Glomerular visceral epithelial cell (primary cell): Measurements from ENCODE around the gene TUB.
A peak's percentile ranks its signal among the peaks of the same experiment; 100 is the strongest.

Experiments used
- DNase-seq: peaks from one replicate; pipeline ENCODE4 v3.0.0-alpha.2; 2016; ENCODE audit errors: extremely low spot score

Gene TUB

DNA sequence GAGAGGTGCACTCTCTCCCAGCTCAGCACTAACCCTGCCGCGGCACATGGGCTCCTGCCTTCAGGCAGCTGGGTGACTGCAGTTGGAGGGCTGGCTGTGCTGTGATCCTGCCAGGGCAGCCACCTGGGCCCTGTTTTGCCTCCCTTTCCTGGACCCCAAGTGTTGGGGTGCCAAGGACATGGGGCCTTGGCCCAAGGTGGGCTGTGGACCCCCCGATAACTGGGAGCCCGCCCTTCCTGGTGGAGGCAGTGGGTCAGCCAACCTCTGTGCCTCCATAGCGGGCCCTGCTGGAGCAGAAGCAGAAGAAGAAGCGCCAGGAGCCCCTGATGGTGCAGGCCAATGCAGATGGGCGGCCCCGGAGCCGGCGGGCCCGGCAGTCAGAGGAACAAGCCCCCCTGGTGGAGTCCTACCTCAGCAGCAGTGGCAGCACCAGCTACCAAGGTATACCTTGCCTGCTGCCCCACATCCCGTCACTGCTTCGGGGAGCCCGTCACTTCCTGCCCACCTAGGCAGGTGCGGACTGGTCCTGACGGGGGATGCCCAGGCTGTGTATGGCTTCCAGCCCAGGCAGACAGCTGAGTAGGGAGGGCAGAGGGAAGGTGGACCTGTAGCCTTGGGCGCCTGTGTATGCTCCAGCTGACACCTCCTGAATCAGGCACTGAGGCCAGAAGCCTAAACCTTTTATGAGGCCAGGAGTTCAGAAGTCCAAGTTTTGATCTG is 8.9 kb downstream of the TUB start:
- DNase-seq, result no peak

DNA sequence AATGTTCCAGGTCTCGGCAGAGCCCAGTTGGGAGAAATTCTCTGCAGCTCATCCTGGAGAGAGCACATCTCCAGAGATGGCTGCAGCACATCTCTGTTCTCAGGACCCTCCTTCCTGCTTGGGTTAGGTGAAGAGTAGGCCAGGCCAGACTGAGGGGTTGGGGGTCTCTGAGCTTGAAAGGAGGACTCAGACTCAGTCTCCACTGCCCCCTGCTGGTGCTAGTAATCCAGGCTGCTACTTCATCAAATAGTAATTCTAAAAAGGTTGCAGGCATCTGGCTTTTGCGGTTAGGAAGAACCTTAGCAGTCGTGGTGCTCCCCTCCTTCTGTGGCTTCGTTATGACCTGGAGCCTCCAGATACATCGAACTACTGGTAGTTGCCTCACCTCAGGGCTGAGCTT is 9.7 kb downstream of the TUB start:
- no peak for DNase-seq

DNA sequence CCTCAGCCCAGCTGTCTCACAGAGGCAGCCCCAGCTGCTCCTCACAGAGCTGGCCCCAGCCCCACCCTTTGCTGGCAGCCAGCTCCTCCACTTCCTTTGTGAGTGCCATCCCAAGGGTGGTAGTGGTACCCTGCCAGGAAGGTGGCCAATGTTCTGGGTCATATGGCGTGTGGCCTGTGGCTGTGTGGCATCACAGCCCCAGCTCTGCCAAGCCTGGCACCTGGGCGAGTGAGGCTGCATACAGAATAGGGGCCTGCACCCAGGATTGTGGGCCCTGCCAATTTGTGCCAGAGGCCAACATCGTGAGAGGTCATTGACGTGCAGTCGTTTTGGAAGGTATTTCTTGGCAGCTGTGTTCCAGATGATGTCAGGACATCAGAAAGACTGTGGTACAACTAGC is 10.7 kb downstream of the TUB start:
- DNase-seq, result no peak

DNA sequence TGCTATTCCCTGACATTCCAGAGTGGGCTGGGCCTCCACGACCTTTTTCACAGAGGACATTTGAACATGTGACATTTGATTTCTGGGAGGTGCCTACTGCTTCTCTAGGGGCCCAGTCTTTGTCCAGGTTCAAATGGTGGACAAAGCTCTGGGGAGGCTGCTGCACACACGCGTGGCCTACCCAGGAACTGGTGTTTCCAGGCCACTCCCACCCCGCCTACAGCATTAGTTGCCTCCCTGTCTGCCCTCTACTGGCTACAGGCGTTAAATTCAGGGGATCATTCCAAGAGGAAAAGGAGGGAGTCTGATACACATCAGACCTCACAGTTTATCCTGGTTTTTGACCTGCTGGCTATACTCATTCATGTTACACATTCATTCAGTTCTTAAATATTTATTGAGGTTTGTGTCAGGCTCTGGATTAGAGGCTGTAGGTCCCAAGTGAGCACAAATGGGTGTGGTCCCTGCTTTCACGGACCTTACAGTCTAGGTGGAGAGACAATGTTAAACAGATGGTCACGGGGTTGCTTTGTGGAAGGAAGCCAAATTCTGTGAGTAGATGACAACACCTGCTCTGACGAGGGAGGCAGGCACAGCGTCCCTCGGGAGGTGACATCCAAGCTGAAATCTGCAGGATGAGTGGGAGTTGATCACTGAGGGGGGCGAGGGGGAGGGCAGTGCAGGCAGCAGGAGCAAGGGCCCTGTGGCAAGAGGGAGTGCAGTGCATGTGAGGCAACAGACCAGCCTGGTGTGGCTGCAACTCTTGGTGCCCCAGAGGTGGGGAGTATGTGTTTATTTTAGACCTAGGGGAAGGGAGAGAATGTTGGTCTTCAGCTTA is 11.8 kb downstream of the TUB start:
- DNase-seq, result peak; percentile 60

DNA sequence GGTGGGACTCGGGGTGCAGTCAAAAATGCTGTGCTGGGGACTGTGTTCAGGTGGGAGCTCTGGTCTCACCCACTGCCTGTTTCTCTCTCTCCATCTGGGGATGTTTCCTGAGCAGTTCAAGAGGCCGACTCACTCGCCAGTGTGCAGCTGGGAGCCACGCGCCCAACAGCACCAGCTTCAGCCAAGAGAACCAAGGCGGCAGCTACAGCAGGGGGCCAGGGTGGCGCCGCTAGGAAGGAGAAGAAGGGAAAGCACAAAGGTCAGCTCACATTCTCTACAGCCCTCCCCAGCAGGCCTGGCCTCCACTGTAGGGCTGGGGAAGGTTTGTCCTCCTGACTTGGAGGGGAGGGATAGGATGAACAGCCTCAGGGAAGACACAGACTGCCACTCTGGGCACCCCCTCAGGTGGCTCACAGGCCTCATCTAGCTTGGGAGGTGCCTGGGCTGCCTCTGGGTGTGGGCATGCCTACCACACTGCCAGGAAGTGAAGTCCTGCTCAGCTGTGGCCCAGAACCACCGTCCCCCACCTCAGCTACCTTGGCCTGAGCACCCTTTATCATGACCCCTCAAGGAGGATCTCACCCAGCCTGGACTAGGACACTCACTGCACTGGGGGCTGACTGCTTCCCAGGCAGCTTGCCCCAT is 13.0 kb downstream of the TUB start:
- no peak for DNase-seq

DNA sequence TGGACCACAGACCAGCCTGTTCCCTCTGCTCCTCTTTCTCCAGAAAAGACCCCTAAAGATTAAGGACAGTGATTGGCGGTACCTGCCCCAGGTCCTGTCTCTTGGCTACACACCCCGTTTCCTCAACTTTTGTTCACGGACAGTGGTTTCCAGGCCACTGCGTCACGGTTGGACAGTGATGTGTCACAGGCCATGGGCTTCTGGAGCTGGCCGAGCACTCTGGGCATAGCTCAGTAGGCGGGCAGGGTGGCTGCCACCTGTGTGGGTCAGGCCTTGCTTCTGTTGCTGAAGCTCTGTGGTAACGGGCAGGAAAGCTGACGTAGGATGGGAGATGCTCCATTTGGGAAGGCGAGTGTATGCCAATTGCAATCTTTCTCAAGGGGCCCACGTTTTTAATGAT is 13.6 kb downstream of the TUB start:
- DNase-seq, result no peak

- no peak for DNase-seq
These were observed 14.4 kb downstream of the TUB start for GRCh38 chr11:8095371-8095770.

DNA sequence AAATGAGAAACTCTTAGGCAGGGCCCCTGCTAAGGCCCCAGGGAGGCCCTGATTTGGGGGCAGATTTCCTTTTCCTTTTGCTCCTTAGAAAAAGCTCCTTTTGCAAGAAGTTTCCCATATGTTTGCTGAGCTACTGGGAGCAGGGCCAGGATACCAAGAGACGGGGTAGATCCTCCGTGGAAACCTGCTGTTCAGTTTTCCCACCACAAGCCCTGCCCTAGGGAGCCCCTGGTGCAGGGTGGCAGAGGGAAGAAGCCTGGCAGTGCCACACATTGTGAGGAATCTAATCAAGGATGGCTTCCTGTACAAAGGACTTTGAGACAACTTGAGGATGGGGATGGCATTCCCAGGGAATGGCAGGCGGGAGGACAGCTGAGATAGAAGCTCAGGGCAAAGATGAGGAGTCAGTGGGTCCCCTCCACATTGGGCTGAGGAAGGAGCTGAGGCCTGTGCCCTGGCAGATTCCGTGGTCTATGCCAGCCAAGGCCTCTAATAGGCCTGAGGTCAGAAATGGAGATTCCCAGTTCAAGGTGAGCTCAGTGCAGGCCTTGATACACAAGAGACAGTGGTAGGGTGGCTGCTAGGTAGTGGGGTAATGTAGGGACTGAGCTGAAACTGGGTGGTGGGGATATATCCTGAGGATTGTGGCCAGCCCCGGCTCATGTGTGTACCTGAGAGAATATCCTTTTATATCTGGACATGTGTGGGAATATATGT is 15.0 kb downstream of the TUB start:
- no peak for DNase-seq

GRCh38 chr11:8096575-8096974 is 15.6 kb downstream of the TUB start:
- no peak for DNase-seq

GRCh38 chr11:8097062-8097461 is 16.1 kb downstream of the TUB start:
- no peak for DNase-seq

DNA sequence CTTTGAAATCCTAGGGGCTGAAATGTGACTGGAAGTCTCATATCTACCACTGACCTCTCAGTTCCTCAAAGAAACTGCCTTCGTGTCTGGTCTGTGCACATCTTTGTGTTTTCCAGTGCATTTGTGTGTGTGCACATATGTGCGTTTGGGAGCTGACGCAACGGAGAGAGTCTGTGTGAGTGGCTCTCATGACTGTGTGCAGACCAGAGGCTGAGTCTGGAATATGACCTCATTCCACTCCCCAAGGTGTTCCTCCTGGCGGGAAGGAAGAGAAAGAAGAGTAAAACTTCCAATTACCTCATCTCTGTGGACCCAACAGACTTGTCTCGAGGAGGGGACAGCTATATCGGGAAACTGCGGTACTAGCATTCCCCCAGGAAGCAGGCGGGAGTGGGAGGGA is 16.5 kb downstream of the TUB start:
- no peak for DNase-seq

DNA sequence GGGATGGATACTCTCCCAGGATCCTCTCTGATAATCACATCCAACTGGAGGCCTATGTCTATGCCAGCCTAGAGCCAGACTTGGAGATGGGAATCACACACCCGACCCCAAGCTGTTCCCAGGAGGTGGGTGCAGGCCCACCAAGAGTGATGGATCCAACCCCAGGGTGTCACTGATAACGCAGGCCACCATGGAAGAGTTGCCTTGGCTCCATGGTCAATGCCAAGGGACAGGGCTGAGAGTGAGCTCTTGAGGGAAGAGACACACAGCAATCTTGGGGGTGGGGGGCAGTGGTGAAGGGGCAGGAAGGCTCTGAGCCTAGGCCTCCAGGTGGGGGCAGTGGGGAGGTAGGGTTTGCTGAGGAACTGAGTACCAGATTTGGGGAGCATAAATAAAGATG is 16.9 kb downstream of the TUB start:
- DNase-seq, result no peak

DNA sequence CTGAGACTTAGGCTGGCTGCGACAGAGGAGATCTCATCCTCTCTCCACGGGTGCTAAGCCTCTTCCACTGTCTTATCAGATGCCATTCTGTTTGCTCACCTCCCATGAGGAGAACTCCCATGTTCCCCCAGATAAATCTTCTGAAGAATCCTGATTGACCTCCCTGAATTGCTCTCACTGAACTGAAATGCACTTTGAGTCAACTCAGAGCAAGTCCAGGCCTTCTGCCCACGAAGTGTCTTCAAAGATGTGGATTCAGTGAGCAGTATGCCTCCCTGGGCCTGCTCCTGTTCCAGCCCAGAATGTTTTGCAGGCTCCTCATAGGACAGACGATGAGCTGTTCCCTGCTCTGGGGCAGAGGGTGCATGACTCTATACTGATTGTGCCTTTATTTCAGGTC is 17.4 kb downstream of the TUB start:
- no peak for DNase-seq

DNA sequence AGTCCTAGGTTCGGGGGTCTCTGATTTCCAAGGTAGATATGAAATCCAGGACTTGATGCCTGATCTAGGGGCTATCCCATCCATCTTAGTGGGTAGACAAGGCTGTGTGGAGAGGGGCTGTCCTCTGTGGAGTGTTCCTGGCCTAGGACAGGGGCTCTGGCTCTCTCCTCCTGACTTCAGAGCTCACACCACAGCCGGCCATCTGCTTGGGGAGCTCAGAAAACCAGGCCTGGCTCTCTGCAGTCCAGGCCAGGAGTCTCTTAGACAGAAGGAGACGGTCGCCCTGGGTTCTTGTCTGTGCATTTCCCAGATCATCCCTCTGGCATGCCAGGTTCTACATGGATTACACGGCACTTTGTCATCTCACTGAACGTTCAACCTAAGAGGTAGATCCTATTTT is 17.9 kb downstream of the TUB start:
- DNase-seq, result no peak

- DNase-seq, result peak; percentile 71
These were observed 18.4 kb downstream of the TUB start for GRCh38 chr11:8099291-8099899.

- no peak for DNase-seq
These were observed 19.1 kb downstream of the TUB start for GRCh38 chr11:8100158-8100557.

DNA sequence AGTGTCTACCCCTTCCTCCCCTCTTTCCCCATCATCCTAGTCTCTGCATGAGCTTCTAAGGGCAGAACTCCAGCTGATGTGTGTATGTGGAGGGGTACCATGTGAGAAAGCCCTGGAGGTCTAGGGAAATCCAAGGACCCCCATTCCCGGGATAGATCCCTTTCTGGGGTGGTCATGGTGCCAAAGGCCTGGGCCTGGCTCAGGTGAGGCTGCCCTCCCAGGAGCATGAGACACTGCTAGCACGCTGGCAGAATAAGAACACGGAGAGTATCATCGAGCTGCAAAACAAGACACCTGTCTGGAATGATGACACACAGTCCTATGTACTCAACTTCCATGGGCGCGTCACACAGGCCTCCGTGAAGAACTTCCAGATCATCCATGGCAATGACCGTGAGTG is 19.6 kb downstream of the TUB start:
- no peak for DNase-seq

DNA sequence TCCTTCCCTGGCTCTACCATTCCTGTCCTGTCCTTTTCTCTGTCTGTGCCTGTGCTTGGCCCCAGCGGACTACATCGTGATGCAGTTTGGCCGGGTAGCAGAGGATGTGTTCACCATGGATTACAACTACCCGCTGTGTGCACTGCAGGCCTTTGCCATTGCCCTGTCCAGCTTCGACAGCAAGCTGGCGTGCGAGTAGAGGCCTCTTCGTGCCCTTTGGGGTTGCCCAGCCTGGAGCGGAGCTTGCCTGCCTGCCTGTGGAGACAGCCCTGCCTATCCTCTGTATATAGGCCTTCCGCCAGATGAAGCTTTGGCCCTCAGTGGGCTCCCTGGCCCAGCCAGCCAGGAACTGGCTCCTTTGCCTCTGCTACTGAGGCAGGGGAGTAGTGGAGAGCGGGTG is 20.4 kb downstream of the TUB start:
- DNase-seq, result no peak

- no peak for DNase-seq
These were observed 21.4 kb downstream of the TUB start for GRCh38 chr11:8102296-8102915.

- no peak for DNase-seq
These were observed 22.0 kb downstream of the TUB start for GRCh38 chr11:8102965-8103364.

GRCh38 chr11:8103909-8104308 is 22.9 kb downstream of the TUB start:
- DNase-seq, result no peak
